ENCODE measurements around the gene EXT2.

The EXT2 gene

GRCh38 chr11:44226490-44226889 is 131.0 kb downstream of the EXT2 start:
- FAIRE-seq (no peak), DNase-seq (ENCODE audit: insufficient read length, low spot score) (no peak)
- no peak for TF ChIP-seq POLR2A (IDR thresholded peaks at IDR 0.05; ENCODE audit: low read depth, low read length)

DNA sequence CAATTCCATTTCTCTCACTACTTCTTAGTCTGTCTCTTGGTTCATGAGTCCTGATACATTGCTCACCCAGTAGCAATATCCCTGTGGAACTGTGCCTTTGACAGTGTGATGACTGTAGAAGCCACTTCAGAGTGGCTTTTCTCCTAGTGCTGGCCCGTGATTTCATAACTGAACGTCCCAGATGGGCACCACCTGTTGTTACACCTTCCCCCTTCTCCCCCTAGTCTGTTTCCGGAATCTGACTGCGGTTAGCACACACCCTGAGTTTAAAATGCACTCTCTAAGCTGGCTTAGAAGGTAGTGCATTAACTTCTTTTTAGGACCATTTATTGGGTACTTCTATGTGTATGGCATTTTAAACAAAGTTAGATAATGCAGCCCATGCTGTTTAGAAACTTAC is 131.5 kb downstream of the EXT2 start:
- no peak for TF ChIP-seq POLR2A (IDR thresholded peaks at IDR 0.05; ENCODE audit: low read depth, low read length)
- DNase-seq (ENCODE audit: insufficient read length, low spot score): no peak
- no peak for FAIRE-seq

- no peak for TF ChIP-seq POLR2A (IDR thresholded peaks at IDR 0.05; ENCODE audit: low read depth, low read length)
- no peak for FAIRE-seq
- no peak for DNase-seq (ENCODE audit: insufficient read length, low spot score)
Measured at GRCh38 chr11:44228379-44228778, 132.9 kb downstream of the EXT2 start.

- DNase-seq (ENCODE audit: insufficient read length, low spot score) (no peak), FAIRE-seq (no peak)
- TF ChIP-seq POLR2A (IDR thresholded peaks at IDR 0.05; ENCODE audit: low read depth, low read length): no peak
Measured at GRCh38 chr11:44229098-44229497, 133.6 kb downstream of the EXT2 start.

DNA sequence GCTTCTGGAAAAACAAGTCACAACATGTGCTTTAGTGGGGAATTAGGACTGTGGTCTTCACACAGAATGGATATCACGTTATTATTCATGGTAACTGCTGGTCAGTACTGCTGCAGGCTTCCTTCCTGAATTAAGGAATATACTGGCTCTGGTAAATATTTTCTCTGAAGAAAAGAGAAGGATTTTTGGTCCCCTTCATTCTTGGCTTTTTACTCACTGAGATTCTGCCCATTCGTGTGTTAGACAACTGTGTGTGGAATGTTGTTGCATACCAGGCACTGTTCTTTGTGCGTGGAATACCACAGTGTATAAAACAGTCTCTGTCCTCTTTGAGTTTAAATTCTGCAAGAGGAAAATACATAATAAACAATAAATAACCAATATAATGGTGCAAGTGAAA is 134.1 kb downstream of the EXT2 start:
- no peak for DNase-seq (ENCODE audit: insufficient read length, low spot score)
- FAIRE-seq: no peak
- no peak for TF ChIP-seq POLR2A (IDR thresholded peaks at IDR 0.05; ENCODE audit: low read depth, low read length)

- FAIRE-seq (no peak), DNase-seq (ENCODE audit: insufficient read length, low spot score) (no peak)
- no peak for TF ChIP-seq POLR2A (IDR thresholded peaks at IDR 0.05; ENCODE audit: low read depth, low read length)
Measured at GRCh38 chr11:44235765-44236201, 140.3 kb downstream of the EXT2 start.

- FAIRE-seq (no peak), DNase-seq (ENCODE audit: insufficient read length, low spot score) (no peak)
- TF ChIP-seq POLR2A (IDR thresholded peaks at IDR 0.05; ENCODE audit: low read depth, low read length): no peak
Measured at GRCh38 chr11:44236296-44236695, 140.8 kb downstream of the EXT2 start.

DNA sequence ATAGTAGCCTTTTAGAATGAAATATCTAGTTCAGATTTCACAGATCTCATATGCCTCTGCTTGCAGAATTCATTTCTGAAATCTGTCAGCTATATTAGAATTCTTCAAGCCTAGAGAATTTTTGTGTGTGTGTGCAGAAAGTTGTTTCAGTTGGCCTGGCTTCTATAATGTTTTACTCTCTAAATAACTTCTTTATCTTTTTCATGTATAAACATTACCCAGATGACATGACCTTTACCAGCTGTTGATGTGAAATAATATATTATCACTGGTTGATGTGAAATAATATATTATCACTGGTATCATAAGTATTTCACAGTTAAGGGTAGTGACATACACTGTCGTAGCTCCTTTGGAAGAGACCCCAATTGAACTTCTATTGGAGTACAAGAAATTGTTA is 141.7 kb downstream of the EXT2 start:
- DNase-seq (ENCODE audit: insufficient read length, low spot score) (no peak), FAIRE-seq (no peak)
- TF ChIP-seq POLR2A (IDR thresholded peaks at IDR 0.05; ENCODE audit: low read depth, low read length): no peak

- TF ChIP-seq POLR2A (IDR thresholded peaks at IDR 0.05; ENCODE audit: low read depth, low read length): no peak
- DNase-seq (ENCODE audit: insufficient read length, low spot score) (no peak), FAIRE-seq (no peak)
Measured at GRCh38 chr11:44241851-44242250, 146.4 kb downstream of the EXT2 start.

DNA sequence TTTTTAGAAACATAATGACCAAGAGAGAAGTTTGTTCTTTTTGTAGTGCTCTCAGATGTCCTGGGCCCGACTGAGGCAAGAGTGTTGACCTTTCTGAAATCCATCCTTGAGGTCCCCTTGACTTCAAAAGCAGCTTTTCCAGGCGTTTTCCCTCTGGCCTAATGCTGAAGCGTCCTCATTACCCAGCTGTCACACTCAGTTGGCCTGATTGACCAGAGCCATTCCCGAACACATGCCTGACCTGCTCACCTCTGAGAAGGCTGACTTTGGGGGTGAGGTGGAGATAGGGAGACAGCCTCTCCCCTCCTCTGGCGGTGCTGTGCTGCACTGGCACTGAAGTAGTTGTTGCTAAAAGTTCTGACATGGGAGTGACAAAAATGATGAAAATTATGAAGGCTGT is 147.6 kb downstream of the EXT2 start:
- no peak for TF ChIP-seq POLR2A (IDR thresholded peaks at IDR 0.05; ENCODE audit: low read depth, low read length)
- DNase-seq (ENCODE audit: insufficient read length, low spot score): no peak
- FAIRE-seq: no peak

DNA sequence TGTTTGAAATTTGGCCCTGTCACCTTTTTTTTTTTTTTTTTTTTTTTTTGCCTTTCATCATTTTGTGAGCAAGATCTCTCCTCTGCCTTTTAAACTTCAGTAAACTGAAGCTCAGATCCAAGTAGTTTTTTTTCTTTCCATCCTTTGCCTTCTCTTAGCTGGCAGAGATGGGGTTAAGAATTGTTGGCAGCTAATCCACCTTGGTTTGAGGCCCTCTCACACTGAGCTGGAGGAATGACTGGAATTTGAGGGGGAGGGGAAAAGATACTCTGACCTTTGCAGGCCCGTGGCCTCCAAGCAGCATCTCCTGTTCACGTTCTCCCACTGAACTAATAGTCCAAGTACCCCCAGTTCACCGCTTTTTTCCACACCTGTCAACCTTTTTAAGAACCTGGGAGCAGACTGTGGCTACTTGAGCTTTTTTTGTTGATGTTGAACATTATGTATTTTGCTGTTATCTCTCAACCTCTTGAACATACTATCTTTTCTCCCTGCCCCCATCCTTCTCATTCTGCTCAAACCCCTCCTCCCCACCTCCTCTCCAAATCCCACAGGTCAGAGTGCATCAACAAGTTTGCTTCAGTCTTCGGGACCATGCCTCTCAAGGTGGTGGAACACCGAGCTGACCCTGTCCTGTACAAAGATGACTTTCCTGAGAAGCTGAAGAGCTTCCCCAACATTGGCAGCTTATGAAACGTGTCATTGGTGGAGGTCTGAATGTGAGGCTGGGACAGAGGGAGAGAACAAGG is 148.3 kb downstream of the EXT2 start:
- peak; percentile 33 for FAIRE-seq
- no peak for TF ChIP-seq POLR2A (IDR thresholded peaks at IDR 0.05; ENCODE audit: low read depth, low read length)
- DNase-seq (ENCODE audit: insufficient read length, low spot score): peak; percentile 63

- DNase-seq (ENCODE audit: insufficient read length, low spot score) (no peak), FAIRE-seq (no peak)
- no peak for TF ChIP-seq POLR2A (IDR thresholded peaks at IDR 0.05; ENCODE audit: low read depth, low read length)
Measured at GRCh38 chr11:44244639-44245310, 149.3 kb downstream of the EXT2 start.

DNA sequence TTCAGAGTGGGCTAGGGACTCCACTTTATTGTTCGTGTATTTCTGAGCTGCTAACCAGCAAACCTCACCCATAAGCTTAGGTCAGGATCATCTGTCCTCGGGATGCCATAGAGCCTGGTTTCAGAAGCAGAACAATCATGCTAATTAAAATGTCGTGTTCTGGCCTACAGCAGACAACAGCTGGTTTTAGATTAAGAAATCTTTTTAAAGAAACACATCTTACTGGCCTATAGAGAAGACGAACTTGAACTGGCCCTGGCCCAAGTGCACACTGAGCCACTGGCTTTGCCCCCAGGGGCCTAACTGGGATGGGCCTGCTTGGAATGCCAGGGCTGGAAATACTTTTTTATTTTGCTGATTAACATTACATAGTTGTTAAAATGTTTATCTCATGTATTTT is 151.2 kb downstream of the EXT2 start:
- no peak for DNase-seq (ENCODE audit: insufficient read length, low spot score)
- no peak for FAIRE-seq
- no peak for TF ChIP-seq POLR2A (IDR thresholded peaks at IDR 0.05; ENCODE audit: low read depth, low read length)

GRCh38 chr11:44247508-44247907 is 152.0 kb downstream of the EXT2 start:
- FAIRE-seq: no peak
- TF ChIP-seq POLR2A (IDR thresholded peaks at IDR 0.05; ENCODE audit: low read depth, low read length): no peak
- no peak for DNase-seq (ENCODE audit: insufficient read length, low spot score)

- no peak for DNase-seq (ENCODE audit: insufficient read length, low spot score)
- no peak for FAIRE-seq
- TF ChIP-seq POLR2A (IDR thresholded peaks at IDR 0.05; ENCODE audit: low read depth, low read length): no peak
Measured at GRCh38 chr11:44248109-44248508, 152.6 kb downstream of the EXT2 start.

All from H54 (cell line).